Measurements from ENCODE around the gene BLTP3A. TPM values are rescaled to one million over a fixed set of nuclear protein-coding genes. Genes with fewer than 3 reads are reported as not detected.
A peak's percentile ranks its signal among the peaks of the same experiment; 100 is the strongest.
"Not testable (repeated sequence)": the region's sequence is repeated elsewhere in the genome, so short reads cannot be mapped to it uniquely, and the experiment has no call there.

Gene BLTP3A
- total RNA-seq, 2 donors from 2014 or later, result 10.1 to 12.9 TPM

DNA sequence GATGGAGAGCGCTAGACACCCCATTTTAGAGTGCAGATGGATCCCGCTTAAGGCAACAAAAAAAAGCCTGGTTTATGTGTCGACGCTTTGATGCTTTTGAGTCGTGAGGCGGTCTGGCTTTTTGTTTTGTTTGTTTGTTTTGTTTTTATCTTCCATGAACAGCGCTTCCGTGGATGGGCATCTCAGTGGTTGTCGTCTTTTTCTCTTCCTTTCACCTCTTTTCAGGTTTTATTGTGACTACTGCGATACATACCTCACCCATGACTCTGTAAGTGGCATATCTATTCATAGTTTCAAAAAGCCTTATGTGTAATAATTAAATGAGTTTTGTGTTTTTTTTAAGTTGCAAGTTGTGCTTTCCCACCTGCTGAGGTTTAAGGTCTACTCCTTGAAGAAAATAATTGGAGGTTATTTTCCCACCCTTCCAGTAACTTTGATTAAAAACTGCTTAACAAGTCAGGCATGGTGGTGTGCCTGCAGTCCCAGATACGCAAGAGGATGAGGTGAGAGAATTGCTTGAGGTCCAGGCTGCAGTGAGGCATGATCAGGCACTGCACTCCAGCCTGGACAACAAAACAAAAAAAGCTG lies 34.1 kb upstream of the BLTP3A start:
- Histone ChIP-seq H3K27me3 (no peaks in the 10 kb centered on the region), H3K9me3 (no peaks in the 10 kb centered on the region), H3K36me3 (replicated peaks in 1 of 2; ENCODE audit: insufficient read depth in 1 of 2, low read depth in 2 of 2) (peaks cover 0 to 6% of the 10 kb centered on the region in 2 donors), H3K4me1 (peaks cover 14% of the 10 kb centered on the region), H3K27ac (peak overlapping the region; percentile 93 to 99 (median 96)), H3K4me3 (peak overlapping the region in 1 of 2 donors; percentile 94)
- intact Hi-C loops (cut with DNase I), result no loop called here
- DNase-seq (no peak), ATAC-seq (no peak)
- 6 to 8% methylated on average over 11 of the region's 11 CpGs for WGBS, 2 donors
- no peak for TF ChIP-seq POLR2A (IDR thresholded peaks at IDR 0.05)
- TF ChIP-seq, protein P1, sequence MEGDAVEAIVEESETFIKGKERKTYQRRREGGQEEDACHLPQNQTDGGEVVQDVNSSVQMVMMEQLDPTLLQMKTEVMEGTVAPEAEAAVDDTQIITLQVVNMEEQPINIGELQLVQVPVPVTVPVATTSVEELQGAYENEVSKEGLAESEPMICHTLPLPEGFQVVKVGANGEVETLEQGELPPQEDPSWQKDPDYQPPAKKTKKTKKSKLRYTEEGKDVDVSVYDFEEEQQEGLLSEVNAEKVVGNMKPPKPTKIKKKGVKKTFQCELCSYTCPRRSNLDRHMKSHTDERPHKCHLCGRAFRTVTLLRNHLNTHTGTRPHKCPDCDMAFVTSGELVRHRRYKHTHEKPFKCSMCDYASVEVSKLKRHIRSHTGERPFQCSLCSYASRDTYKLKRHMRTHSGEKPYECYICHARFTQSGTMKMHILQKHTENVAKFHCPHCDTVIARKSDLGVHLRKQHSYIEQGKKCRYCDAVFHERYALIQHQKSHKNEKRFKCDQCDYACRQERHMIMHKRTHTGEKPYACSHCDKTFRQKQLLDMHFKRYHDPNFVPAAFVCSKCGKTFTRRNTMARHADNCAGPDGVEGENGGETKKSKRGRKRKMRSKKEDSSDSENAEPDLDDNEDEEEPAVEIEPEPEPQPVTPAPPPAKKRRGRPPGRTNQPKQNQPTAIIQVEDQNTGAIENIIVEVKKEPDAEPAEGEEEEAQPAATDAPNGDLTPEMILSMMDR (IDR thresholded peaks at IDR 0.05), result no peak

DNA sequence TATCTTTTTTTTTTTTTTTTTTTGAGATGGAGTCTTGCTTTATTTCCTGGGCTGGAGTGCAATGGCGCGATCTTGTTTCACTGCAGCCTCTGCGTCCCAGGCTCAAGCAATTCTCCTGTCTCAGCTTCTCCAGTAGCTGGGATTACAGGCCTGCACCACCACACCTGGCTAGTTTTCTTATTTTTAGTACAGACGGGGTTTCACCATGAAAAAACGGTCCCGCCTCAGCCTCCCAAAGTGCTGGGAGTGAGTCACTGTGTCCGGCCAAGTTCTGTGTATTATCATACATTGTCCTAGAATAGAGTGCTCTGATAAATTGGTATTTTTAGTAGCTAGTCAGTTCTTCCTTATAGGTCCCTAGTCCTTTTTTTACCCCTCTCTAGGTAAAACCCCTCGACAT lies 31.8 kb upstream of the BLTP3A start:
- H3K27ac ChIP-seq, result no peak overlapping the region
- 88 to 89% methylated on average over 8 of the region's 8 CpGs for WGBS, 2 donors
- peaks cover 0 to 13% of the 10 kb centered on the region in 2 donors for H3K36me3 ChIP-seq (replicated peaks in 1 of 2; ENCODE audit: insufficient read depth in 1 of 2, low read depth in 2 of 2)
- no peaks in the 10 kb centered on the region for H3K27me3 ChIP-seq
- no peak overlapping the region for H3K4me3 ChIP-seq
- peaks cover 14% of the 10 kb centered on the region for H3K4me1 ChIP-seq
- no peaks in the 10 kb centered on the region for H3K9me3 ChIP-seq
- intact Hi-C loops (cut with DNase I), result loop anchor here (10.0 kb wide), 1 partner anchor 115 kb away; no protein-coding TSS in a partner anchor
- DNase-seq, result no peak
- no peak for TF ChIP-seq POLR2A (IDR thresholded peaks at IDR 0.05)
- TF ChIP-seq, protein P1 (IDR thresholded peaks at IDR 0.05), result no peak
- no peak for ATAC-seq

DNA sequence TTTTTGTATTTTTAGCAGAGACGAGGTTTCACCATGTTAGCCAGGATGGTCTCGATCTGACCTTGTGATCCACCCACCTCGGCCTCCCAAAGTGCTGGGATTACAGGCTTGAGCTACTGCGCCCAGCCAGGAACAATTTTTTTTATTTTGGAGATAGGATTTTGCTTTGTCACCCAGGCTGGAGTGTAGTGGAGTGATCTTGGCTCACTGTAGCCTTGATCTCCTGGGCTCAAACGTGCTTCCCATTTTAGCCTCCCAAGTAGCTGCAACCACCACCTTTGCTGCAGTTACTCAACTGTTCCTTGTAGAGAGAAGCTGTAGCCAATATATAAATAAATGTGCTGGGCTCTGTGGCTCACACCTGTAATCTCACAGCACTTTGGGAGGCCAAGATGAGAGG lies 30.2 kb upstream of the BLTP3A start:
- not testable (repeated sequence) for H3K4me1 ChIP-seq, H3K9me3 ChIP-seq, H3K27ac ChIP-seq, H3K27me3 ChIP-seq, H3K4me3 ChIP-seq, ATAC-seq, DNase-seq
- 86 to 91% methylated on average over 5 of the region's 5 CpGs for WGBS, 2 donors
- intact Hi-C loops (cut with DNase I), result loop anchor here (10.0 kb wide), 1 partner anchor 113 kb away; no protein-coding TSS in a partner anchor
- peaks cover 0 to 18% of the 10 kb centered on the region in 2 donors for H3K36me3 ChIP-seq (replicated peaks in 1 of 2; ENCODE audit: insufficient read depth in 1 of 2, low read depth in 2 of 2)

DNA sequence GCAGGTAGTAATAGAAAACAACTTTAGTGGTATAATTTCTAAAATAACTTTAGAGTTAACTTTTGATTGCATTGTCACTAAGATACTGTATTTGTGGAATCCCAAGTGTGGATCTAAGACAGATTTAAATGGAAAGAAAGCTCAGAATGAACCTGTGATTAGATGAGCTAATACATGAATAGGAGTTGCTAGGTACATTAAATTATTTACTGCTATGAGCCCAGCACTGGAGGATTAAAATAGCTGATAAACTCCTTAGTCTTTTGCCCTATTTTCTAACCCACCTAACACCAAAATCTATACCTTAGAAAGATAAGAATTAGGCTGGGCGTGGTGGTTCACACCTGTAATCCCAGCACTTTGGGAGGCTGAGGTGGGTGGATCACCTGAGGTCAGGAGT lies 23.7 kb upstream of the BLTP3A start:
- TF ChIP-seq, protein P1 (IDR thresholded peaks at IDR 0.05), result no peak
- no peak for TF ChIP-seq POLR2A (IDR thresholded peaks at IDR 0.05)
- intact Hi-C loops (cut with DNase I), result loop anchor here (10.0 kb wide), 1 partner anchor 107 kb away; no protein-coding TSS in a partner anchor

DNA sequence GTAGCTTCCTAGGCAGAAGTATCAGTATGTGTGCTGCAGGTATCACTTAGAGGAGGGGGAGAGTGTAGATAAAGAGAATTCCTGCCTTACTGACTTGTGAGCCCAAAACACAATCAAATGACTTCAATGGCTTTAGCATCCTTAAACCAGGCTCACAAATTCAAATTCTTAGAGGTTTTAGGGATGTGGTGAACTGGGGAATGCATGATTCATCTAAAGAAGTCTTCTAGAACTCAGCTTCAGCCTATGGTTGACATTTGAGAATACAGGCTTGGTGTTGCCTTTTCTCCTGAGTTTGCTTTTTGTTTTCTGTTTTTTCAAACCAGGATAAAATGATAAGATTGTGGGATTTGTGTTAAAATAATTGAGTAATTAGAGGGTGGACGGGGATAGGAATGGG lies 20.2 kb upstream of the BLTP3A start:
- Histone ChIP-seq H3K27ac (no peak overlapping the region), H3K4me1 (no peaks in the 10 kb centered on the region), H3K4me3 (no peak overlapping the region), H3K9me3 (no peaks in the 10 kb centered on the region), H3K36me3 (replicated peaks in 1 of 2; ENCODE audit: insufficient read depth in 1 of 2, low read depth in 2 of 2) (peaks cover 7 to 23% of the 10 kb centered on the region in 2 donors), H3K27me3 (no peaks in the 10 kb centered on the region)
- 84 to 97% methylated on average over 1 of the region's 1 CpG for WGBS, 2 donors
- no peak for ATAC-seq
- no peak for TF ChIP-seq POLR2A (IDR thresholded peaks at IDR 0.05)
- TF ChIP-seq, protein P1 (IDR thresholded peaks at IDR 0.05), result no peak
- intact Hi-C loops (cut with DNase I), result no loop called here
- DNase-seq, result no peak

More for the DNA sequence above, 23.7 kb upstream of the BLTP3A start:
- Histone ChIP-seq H3K4me3 (no peak overlapping the region), H3K4me1 (no peaks in the 10 kb centered on the region), H3K27ac (no peak overlapping the region), H3K27me3 (no peaks in the 10 kb centered on the region), H3K9me3 (no peaks in the 10 kb centered on the region), H3K36me3 (replicated peaks in 1 of 2; ENCODE audit: insufficient read depth in 1 of 2, low read depth in 2 of 2) (peaks cover 7 to 32% of the 10 kb centered on the region in 2 donors)
- ATAC-seq (no peak), DNase-seq (no peak)
- WGBS, 2 donors, result 85 to 100% methylated on average over 1 of the region's 1 CpG

Measured in body of pancreas (tissue), 4 donors.